Upper lobe of right lung (tissue), 1 donor: ENCODE data around the gene LAMB2. TPM values are rescaled to one million over a fixed set of nuclear protein-coding genes. Genes with fewer than 3 reads are reported as not detected.

ENCODE experiments used
- ATAC-seq: fragments of 200-7000 bp; cut with Tn5 transposase; one replicate; pipeline ENCODE4 v1.9.1; 2020; ENCODE audit warnings: mild to moderate bottlenecking, moderate library complexity
- DNase-seq: peaks from one replicate; pipeline ENCODE4 v3.0.0-alpha.2; 2020
- H3K27ac ChIP-seq: fragments of 200-600 bp; one replicate; pipeline ENCODE4 v1.8.0; 2022
- H3K27me3 ChIP-seq: fragments of 200-600 bp; one replicate; pipeline ENCODE4 v1.8.0; 2022; ENCODE audit warnings: mild to moderate bottlenecking
- H3K36me3 ChIP-seq: fragments of 200-600 bp; one replicate; pipeline ENCODE4 v1.8.0; 2022
- H3K4me1 ChIP-seq: fragments of 200-600 bp; one replicate; pipeline ENCODE4 v1.8.0; 2022
- H3K4me3 ChIP-seq: fragments of 200-600 bp; one replicate; pipeline ENCODE4 v1.8.0; 2022; ENCODE audit warnings: mild to moderate bottlenecking
- H3K9me3 ChIP-seq: fragments of 200-600 bp; one replicate; pipeline ENCODE4 v1.8.0; 2022
- intact Hi-C: fragments of 100-400 bp; cut with DNase I; formaldehyde crosslinking; loops from one replicate; pipeline ENCODE4 v1.11.0; 2022
- total RNA-seq: library from RNA; stranded (reverse); fragmentation: NEBNext Ultra II Directional; extraction: Animal tissue kit (Norgen Biotek cat#: 25700); gene quantifications from one replicate; pipeline ENCODE4 v1.2.1, GENCODE V29; 2021
- TF ChIP-seq, protein P1 (sequence below): fragments of 200-600 bp; IDR thresholded peaks from one replicate; pipeline ENCODE4 v1.8.0; 2022; ENCODE audit warnings: antibody characterized with exemption
- donor health status: DM: no; HTN: yes; CAD: no; lungs with severe emphysema.

LAMB2 gene
- total RNA-seq, 1 donor from 2014 or later: 489 TPM

DNA sequence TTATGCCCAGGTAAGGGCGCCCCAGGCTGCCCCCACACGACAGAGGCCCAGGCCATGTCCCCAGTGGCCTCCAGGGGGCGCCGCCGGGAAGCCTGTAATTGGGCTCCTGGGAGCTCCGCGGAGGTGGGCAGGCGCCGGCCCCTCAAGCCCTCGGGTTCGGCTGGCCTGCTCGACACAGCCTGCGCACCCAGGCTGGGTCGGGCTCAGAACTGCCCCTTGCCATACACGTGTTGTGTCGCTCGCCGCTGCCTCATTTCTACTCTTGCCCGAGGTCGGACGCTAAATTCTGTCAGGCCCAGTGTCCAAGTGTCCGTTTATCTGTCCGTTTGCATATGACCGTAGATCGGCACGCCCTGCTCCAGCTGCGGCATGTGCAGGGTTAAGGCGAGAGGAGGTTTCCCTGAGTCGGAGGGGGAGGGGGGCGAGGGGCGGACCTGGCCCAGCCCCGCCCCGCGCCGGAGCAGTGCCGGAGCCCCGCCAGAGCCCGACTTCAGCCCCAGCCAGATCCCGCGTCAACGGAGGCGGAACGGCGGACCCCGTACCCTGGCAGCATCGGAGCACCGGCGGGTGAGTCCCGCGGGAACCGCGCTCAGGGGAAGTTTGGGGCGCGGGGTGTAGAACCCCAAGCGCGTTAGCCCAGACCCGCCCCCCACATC is 38.4 kb upstream of the LAMB2 start, which contains the start of gene KLHDC8B:
Gene KLHDC8B (plus strand): TSS at position 480 of the 656 bp plus-strand sequence. CDS start 1,172 bp downstream, outside the sequence.
- Histone ChIP-seq H3K27ac (peak within 1 kb of the TSS; percentile 81), H3K9me3 (no peaks in the 10 kb centered on the region), H3K4me1 (peaks cover 33% of the 10 kb centered on the region), H3K36me3 (peaks cover 24% of the 10 kb centered on the region), H3K4me3 (peak within 1 kb of the TSS; percentile 91), H3K27me3 (no peaks in the 10 kb centered on the region)
- TF ChIP-seq, protein P1, sequence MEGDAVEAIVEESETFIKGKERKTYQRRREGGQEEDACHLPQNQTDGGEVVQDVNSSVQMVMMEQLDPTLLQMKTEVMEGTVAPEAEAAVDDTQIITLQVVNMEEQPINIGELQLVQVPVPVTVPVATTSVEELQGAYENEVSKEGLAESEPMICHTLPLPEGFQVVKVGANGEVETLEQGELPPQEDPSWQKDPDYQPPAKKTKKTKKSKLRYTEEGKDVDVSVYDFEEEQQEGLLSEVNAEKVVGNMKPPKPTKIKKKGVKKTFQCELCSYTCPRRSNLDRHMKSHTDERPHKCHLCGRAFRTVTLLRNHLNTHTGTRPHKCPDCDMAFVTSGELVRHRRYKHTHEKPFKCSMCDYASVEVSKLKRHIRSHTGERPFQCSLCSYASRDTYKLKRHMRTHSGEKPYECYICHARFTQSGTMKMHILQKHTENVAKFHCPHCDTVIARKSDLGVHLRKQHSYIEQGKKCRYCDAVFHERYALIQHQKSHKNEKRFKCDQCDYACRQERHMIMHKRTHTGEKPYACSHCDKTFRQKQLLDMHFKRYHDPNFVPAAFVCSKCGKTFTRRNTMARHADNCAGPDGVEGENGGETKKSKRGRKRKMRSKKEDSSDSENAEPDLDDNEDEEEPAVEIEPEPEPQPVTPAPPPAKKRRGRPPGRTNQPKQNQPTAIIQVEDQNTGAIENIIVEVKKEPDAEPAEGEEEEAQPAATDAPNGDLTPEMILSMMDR: peak; percentile 97
- ATAC-seq (peak; percentile 89), DNase-seq (peak; percentile 94)
- intact Hi-C loops: loop anchor here (10.0 kb wide), 1 partner anchor 104 kb away; the partner anchor contains the start of gene C3orf62

DNA sequence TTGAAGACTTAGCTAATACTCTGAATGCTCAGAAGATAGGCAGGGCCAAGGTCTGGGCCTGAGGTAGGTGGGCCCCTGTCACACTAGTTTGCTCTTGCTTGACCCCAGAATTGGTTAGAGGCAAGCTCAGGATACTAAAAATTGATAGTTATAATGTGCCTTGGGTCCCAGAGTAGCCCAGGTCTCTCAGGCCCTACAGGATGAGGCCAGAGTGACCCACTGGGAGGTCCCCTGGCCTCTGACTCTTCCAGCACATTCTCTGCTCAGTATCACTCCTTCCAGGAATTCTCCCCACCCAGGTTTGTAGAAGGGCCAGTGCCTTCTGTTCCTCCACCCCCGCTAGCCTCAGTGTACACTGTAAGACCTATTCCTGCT is 37.9 kb upstream of the LAMB2 start:
- intact Hi-C loops: loop anchor here (10.0 kb wide), 1 partner anchor 104 kb away; the partner anchor contains the start of gene C3orf62
- ATAC-seq (no peak), DNase-seq (no peak)
- Histone ChIP-seq H3K4me3 (peak overlapping the region; percentile 91), H3K27me3 (no peaks in the 10 kb centered on the region), H3K9me3 (no peaks in the 10 kb centered on the region), H3K27ac (peak overlapping the region; percentile 81), H3K4me1 (peaks cover 33% of the 10 kb centered on the region), H3K36me3 (peaks cover 19% of the 10 kb centered on the region)
- TF ChIP-seq, protein P1: no peak

DNA sequence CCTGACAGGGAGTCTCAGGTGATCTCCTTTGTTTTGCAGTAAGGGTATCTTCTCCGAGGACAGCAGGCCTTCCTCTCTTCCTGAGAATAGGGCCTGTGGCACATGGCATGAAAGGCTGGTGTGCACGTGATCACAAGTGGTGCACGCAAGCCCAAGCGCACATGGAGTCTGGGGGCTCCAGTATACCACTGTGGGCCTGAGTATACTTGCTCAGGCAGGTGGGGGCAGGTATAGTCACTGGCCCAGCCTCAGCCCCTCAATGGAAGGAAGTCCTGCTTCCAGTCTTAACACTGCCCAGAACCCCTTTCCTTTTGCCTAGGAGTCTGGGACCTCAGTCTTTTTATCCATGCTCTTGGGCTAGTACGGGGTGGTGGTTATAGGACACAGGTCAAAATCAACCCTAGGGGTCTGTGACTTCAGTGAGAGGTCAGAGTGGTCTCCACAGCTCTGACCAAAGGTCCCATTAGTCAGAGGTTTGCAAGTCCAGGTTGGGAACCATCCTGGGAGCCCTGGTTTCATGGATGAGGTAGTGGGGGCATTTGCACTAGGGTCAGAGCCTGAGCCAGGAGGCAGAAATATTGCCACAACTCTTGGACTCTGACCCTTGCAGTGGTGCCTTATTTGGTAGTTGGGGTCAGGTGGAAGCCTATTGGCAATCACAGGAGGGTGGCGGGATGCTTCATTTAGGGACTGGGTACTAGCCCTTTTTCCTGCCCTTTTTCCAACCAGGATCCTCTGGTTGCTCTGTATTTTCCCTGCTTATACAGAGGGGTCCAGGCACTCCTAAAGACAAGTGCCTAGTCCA is 34.1 kb upstream of the LAMB2 start:
- ATAC-seq: no peak
- Histone ChIP-seq H3K36me3 (peaks cover 13% of the 10 kb centered on the region), H3K9me3 (no peaks in the 10 kb centered on the region), H3K4me1 (peaks cover 30% of the 10 kb centered on the region), H3K4me3 (peak overlapping the region; percentile 92), H3K27me3 (no peaks in the 10 kb centered on the region), H3K27ac (peak overlapping the region; percentile 86)
- no peak for DNase-seq
- TF ChIP-seq, protein P1: no peak
- intact Hi-C loops: loop anchor here (5.0 kb wide), 1 partner anchor 280 kb away; no protein-coding TSS in a partner anchor

- DNase-seq (peak; percentile 91), ATAC-seq (peak; percentile 85)
- H3K36me3 ChIP-seq: peaks cover 13% of the 10 kb centered on the region
- peaks cover 29% of the 10 kb centered on the region for H3K4me1 ChIP-seq
- TF ChIP-seq, protein P1: no peak
- H3K4me3 ChIP-seq: peak within 1 kb of the TSS; percentile 92
- no peaks in the 10 kb centered on the region for H3K27me3 ChIP-seq
- intact Hi-C loops: loop anchor here (5.0 kb wide), 1 partner anchor 281 kb away; no protein-coding TSS in a partner anchor
- no peaks in the 10 kb centered on the region for H3K9me3 ChIP-seq
- H3K27ac ChIP-seq: peak within 1 kb of the TSS; percentile 86
These were observed 33.2 kb upstream of the LAMB2 start, which contains the start of gene CCDC71 for GRCh38 chr3:49165771-49166751. Gene CCDC71 (minus strand): TSS chr3:49166331. CDS start chr3:49164208, 2,123 bp downstream.
